HepG2 (cell line): Measurements from ENCODE around the gene PPP1R9B. TPM values are rescaled to one million over a fixed set of nuclear protein-coding genes. Genes with fewer than 3 reads are reported as not detected.
A peak's percentile ranks its signal among the peaks of the same experiment; 100 is the strongest.

ENCODE experiments used
- ATAC-seq: fragments of 200-7000 bp; cut with Tn5 transposase; 3 replicates; pipeline ENCODE4 v1.9.1; 2020; ENCODE audit warnings: mild to moderate bottlenecking, moderate library complexity
- BruUV-seq: library from RNA; stranded (reverse); fragments of 400-500 nt; replicated peaks from 2 replicates; lab custom pipeline; 2021; lab: Mats Ljungman, UMichigan
- CTCF ChIA-PET: fragments of 300-600 bp; formaldehyde crosslinking; extraction: SDS; loops from one replicate; lab custom pipeline; 2021; ENCODE audit warnings: low total read pairs, inconsistent platforms, low intra/inter-chr PET ratio; lab: Yijun Ruan, JAX
- POLR2A ChIA-PET: fragments of 350-600 bp; sonication (Branson Sonifier 250); formaldehyde crosslinking; loops from one replicate; lab custom pipeline; 2020; ENCODE audit warnings: antibody characterized with exemption, inconsistent platforms; lab: Yijun Ruan, JAX
- DNase-seq: peaks from one replicate; pipeline ENCODE4 v3.0.0-alpha.2; 2015; ENCODE audit warnings: low spot score
- FAIRE-seq: peaks from 3 replicates; lab custom pipeline; 2011; peaks lifted over from hg19 to GRCh38; lab: Jason Lieb, UNC
- H2AFZ ChIP-seq: one replicate; pipeline ENCODE4 v1.6.1; 2011; ENCODE audit warnings: low read length, inconsistent platforms
- H3K27ac ChIP-seq: fragments of 300-600 bp; 3 replicates; pipeline ENCODE4 v1.8.0; 2011; ENCODE audit warnings: mixed run types, mild to moderate bottlenecking, mixed read lengths, low read length, inconsistent platforms; ENCODE audit not compliant: insufficient read depth; ENCODE audit errors: extremely low read length
- H3K27me3 ChIP-seq, 2 experiments: fragments of 200-600 bp in 1 of 2; 2 replicates in 1 of 2; 3 replicates in 1 of 2; pipeline versions ENCODE4 v1.6.0 to v1.8.0; 2011; ENCODE audit warnings: low read length in 2 of 2, mild to moderate bottlenecking in 2 of 2, moderate library complexity in 2 of 2, inconsistent platforms in 1 of 2; ENCODE audit not compliant: insufficient read depth in 2 of 2, control insufficient read depth in 1 of 2
- H3K36me3 ChIP-seq, 2 experiments: fragments of 200-600 bp in 1 of 2; replicated peaks in 1 of 2; 2 replicates in 1 of 2; 3 replicates in 1 of 2; pipeline versions ENCODE4 v1.5.1 to v1.8.0; 2011; ENCODE audit warnings: low read length in 2 of 2, inconsistent platforms in 1 of 2; ENCODE audit not compliant: insufficient read depth in 2 of 2, control insufficient read depth in 1 of 2
- H3K4me1 ChIP-seq: 2 replicates; pipeline ENCODE4 v1.5.1; 2012; ENCODE audit warnings: low read length, inconsistent platforms; ENCODE audit not compliant: insufficient read depth
- H3K4me2 ChIP-seq: 2 replicates; pipeline ENCODE4 v1.6.0; 2011; ENCODE audit warnings: low read depth, low read length, inconsistent platforms
- H3K4me3 ChIP-seq, 3 experiments: fragments of 200-600 bp in 1 of 3; sonication (generic), shearing (Covaris generic) in 1 of 3; replicated peaks in 1 of 3; 2 replicates each; pipeline ENCODE4 v1.5.1; 2011 to 2016; ENCODE audit warnings: low read length in 3 of 3, inconsistent platforms in 2 of 3, low read depth in 2 of 3, mild to moderate bottlenecking in 2 of 3, control low read depth in 1 of 3, mixed read lengths in 1 of 3; ENCODE audit not compliant: insufficient read depth in 1 of 3
- H3K79me2 ChIP-seq: one replicate; pipeline ENCODE4 v1.6.1; 2011; ENCODE audit warnings: low read length, inconsistent platforms; ENCODE audit not compliant: insufficient read depth
- H3K9ac ChIP-seq: 2 replicates; pipeline ENCODE4 v1.6.0; 2011; ENCODE audit warnings: mild to moderate bottlenecking, low read depth, low read length, inconsistent platforms; ENCODE audit not compliant: insufficient read depth
- H3K9me3 ChIP-seq: 2 replicates; pipeline ENCODE4 v1.5.1; 2012; ENCODE audit warnings: mild to moderate bottlenecking, low read length
- H4K20me1 ChIP-seq: 2 replicates; pipeline ENCODE4 v1.6.0; 2011; ENCODE audit warnings: inconsistent platforms, mild to moderate bottlenecking, low read length, moderate library complexity; ENCODE audit not compliant: insufficient read depth
- BRD4 ChIP-seq: sonication (generic); formaldehyde crosslinking; IDR thresholded peaks from 2 replicates; pipeline ENCODE4 v1.4.0; 2020; ENCODE audit warnings: missing genetic modification reagents
- EZH2 ChIP-seq: conservative IDR thresholded peaks from 2 replicates; pipeline ENCODE4 v1.6.1; 2012; ENCODE audit warnings: mild to moderate bottlenecking, low read depth, low read length, moderate library complexity
- GLI4 ChIP-seq: sonication (generic); formaldehyde crosslinking; IDR thresholded peaks from 2 replicates; pipeline ENCODE4 v1.5.1; 2020; ENCODE audit warnings: missing genetic modification reagents, mild to moderate bottlenecking, moderate library complexity, borderline replicate concordance
- KLF9 ChIP-seq: IDR thresholded peaks from 2 replicates; pipeline ENCODE4 v1.6.1; 2016; ENCODE audit warnings: low read depth
- MATR3 ChIP-seq: sonication (generic); formaldehyde crosslinking; IDR thresholded peaks from 2 replicates; pipeline ENCODE4 v1.4.0; 2020; ENCODE audit warnings: missing genetic modification reagents
- MTA1 ChIP-seq: sonication (generic); formaldehyde crosslinking; IDR thresholded peaks from 2 replicates; pipeline ENCODE4 v1.4.0; 2020; ENCODE audit warnings: missing genetic modification reagents, mild to moderate bottlenecking, borderline replicate concordance
- RFX5 ChIP-seq: IDR thresholded peaks from 2 replicates; pipeline ENCODE4 v1.6.1; 2011; ENCODE audit warnings: low read depth, low read length, improper control_type of control experiment
- SETDB1 ChIP-seq: sonication (generic); formaldehyde crosslinking; IDR thresholded peaks from 2 replicates; pipeline ENCODE4 v1.5.1; 2020; ENCODE audit warnings: missing genetic modification reagents, mild to moderate bottlenecking, borderline replicate concordance
- ZNF367 ChIP-seq: sonication (generic); formaldehyde crosslinking; IDR thresholded peaks from 2 replicates; pipeline ENCODE4 v1.4.0; 2020; ENCODE audit warnings: missing genetic modification reagents, borderline replicate concordance
- ZNF687 ChIP-seq: sonication (generic); formaldehyde crosslinking; IDR thresholded peaks from 2 replicates; pipeline ENCODE4 v1.5.1; 2020; ENCODE audit warnings: mild to moderate bottlenecking, missing genetic modification reagents, moderate library complexity
- ZNF768 ChIP-seq: sonication (generic); formaldehyde crosslinking; IDR thresholded peaks from 2 replicates; pipeline ENCODE4 v1.4.0; 2020; ENCODE audit warnings: missing genetic modification reagents
- ZNF841 ChIP-seq: sonication (generic); formaldehyde crosslinking; IDR thresholded peaks from 2 replicates; pipeline ENCODE4 v1.8.1; 2023; ENCODE audit warnings: missing genetic modification reagents, borderline replicate concordance
- WGBS: methylation state at CpG from one replicate; pipeline ENCODE4 v1.1.6; 2017; ENCODE audit warnings: low lambda C conversion rate; 5-methylcytosine and 5-hydroxymethylcytosine counted together
- in situ Hi-C: cut with HindIII; loops from 2 replicates; pipeline ENCODE4 v1.10.0; 2017; ENCODE audit warnings: low pct_unique_long_range_greater_than_20kb; ENCODE audit not compliant: extremely low pct_ligation_motif_present
- intact Hi-C: fragments of 100-400 bp; cut with micrococcal nuclease; formaldehyde crosslinking; loops from one replicate; pipeline ENCODE4 v1.10.0; 2022; ENCODE audit not compliant: unreplicated experiment
- polyA plus RNA-seq, 8 experiments: library from polyadenylated mRNA; depleted of rRNA in 3 of 8; stranded (reverse) in 7 of 8; unstranded in 1 of 8; fragments of >200 nt; fragmentation: Illumina TruSeq in 4 of 8; extraction: Trizol in 4 of 8; gene quantifications; 2 replicates each; pipeline versions ENCODE4 v1.2.1 to v1.2.3, GENCODE V29; 2011 to 2016; ENCODE audit warnings: low read depth in 4 of 8, missing spikeins in 1 of 8, mixed read lengths in 1 of 8; ENCODE audit not compliant: insufficient read depth in 1 of 8
- total RNA-seq, 5 experiments: library from RNA; depleted of rRNA; stranded (reverse); fragments of >200 nt; fragmentation: Illumina TruSeq; extraction: Trizol; gene quantifications; 2 replicates each; pipeline ENCODE4 v1.2.3, GENCODE V29; 2016; ENCODE audit warnings: low read depth in 1 of 5
- TF ChIP-seq, protein P1 (sequence below): sonication (generic); formaldehyde crosslinking; IDR thresholded peaks from 2 replicates; pipeline ENCODE4 v1.4.0; 2020; ENCODE audit warnings: missing genetic modification reagents, borderline replicate concordance

The PPP1R9B gene
- total and polyA plus RNA-seq, 2 of the 13 experiments (the other 11 are each of a cell fraction or from before 2014, with no cell fraction given), result 9.4 to 15.8 TPM

GRCh38 chr17:50171371-50172071, 21.0 kb upstream of the PPP1R9B start:
- POLR2A ChIA-PET, result no interaction called here
- 68% methylated on average over 14 of the region's 17 CpGs for WGBS
- Histone ChIP-seq H3K4me3 (no peak overlapping the region), H3K27me3 (peaks cover 3 to 29% of the 10 kb centered on the region in 2 experiments; a peak in 2 of 5 replicates), H3K4me2 (no peak overlapping the region), H3K9me3 (no peaks in the 10 kb centered on the region), H3K79me2 (no peaks in the 10 kb centered on the region), H3K4me1 (peaks cover 56% of the 10 kb centered on the region), H3K9ac (no peak overlapping the region), H3K27ac (no peak overlapping the region), H4K20me1 (no peaks in the 10 kb centered on the region), H2AFZ (no peak overlapping the region), H3K36me3 (no peaks in the 10 kb centered on the region)
- ATAC-seq (no peak), DNase-seq (no peak), FAIRE-seq (no peak)
- in situ Hi-C loops, result no loop called here
- intact Hi-C loops, result no loop called here
- CTCF ChIA-PET, result no interaction called here
- no TSS peak for BruUV-seq
- TF ChIP-seq EZH2 (no peak), BRD4 (CRISPR knock-in tag) (no peak), MTA1 (0 out of 2 replicates have a peak, but pooled peaks have one; percentile 29), RFX5 (no peak), ZNF841 (CRISPR knock-in tag) (no peak), GLI4 (CRISPR knock-in tag) (no peak), SETDB1 (CRISPR knock-in tag) (no peak), ZNF367 (no peak), MATR3 (CRISPR knock-in tag) (0 out of 2 replicates have a peak, but pooled peaks have one; percentile 78), ZNF768 (CRISPR knock-in tag) (peak; percentile 27; the same call in 1 of the 2 replicates), ZNF687 (CRISPR knock-in tag) (peak; percentile 30), KLF9 (CRISPR knock-in tag) (no peak)
- TF ChIP-seq, protein P1, sequence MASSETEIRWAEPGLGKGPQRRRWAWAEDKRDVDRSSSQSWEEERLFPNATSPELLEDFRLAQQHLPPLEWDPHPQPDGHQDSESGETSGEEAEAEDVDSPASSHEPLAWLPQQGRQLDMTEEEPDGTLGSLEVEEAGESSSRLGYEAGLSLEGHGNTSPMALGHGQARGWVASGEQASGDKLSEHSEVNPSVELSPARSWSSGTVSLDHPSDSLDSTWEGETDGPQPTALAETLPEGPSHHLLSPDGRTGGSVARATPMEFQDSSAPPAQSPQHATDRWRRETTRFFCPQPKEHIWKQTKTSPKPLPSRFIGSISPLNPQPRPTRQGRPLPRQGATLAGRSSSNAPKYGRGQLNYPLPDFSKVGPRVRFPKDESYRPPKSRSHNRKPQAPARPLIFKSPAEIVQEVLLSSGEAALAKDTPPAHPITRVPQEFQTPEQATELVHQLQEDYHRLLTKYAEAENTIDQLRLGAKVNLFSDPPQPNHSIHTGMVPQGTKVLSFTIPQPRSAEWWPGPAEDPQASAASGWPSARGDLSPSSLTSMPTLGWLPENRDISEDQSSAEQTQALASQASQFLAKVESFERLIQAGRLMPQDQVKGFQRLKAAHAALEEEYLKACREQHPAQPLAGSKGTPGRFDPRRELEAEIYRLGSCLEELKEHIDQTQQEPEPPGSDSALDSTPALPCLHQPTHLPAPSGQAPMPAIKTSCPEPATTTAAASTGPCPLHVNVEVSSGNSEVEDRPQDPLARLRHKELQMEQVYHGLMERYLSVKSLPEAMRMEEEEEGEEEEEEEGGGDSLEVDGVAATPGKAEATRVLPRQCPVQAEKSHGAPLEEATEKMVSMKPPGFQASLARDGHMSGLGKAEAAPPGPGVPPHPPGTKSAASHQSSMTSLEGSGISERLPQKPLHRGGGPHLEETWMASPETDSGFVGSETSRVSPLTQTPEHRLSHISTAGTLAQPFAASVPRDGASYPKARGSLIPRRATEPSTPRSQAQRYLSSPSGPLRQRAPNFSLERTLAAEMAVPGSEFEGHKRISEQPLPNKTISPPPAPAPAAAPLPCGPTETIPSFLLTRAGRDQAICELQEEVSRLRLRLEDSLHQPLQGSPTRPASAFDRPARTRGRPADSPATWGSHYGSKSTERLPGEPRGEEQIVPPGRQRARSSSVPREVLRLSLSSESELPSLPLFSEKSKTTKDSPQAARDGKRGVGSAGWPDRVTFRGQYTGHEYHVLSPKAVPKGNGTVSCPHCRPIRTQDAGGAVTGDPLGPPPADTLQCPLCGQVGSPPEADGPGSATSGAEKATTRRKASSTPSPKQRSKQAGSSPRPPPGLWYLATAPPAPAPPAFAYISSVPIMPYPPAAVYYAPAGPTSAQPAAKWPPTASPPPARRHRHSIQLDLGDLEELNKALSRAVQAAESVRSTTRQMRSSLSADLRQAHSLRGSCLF (CRISPR knock-in tag), result no peak
